CD4-positive, alpha-beta T cell treated with Interleukin-2 at 100 ng/mL for 4 hours (primary cell): ENCODE measurements around the gene ZNF341.
A peak's percentile ranks its signal among the peaks of the same experiment; 100 is the strongest.

Source experiments
- DNase-seq: peaks from one replicate; pipeline ENCODE4 v3.0.0-alpha.2; 2020; ENCODE audit warnings: low spot score

The ZNF341 gene

GRCh38 chr20:33796263-33796906 lies 64.6 kb downstream of the ZNF341 start:
- DNase-seq = no peak

- no peak for DNase-seq
Observed at GRCh38 chr20:33796907-33797544, 65.2 kb downstream of the ZNF341 start.

GRCh38 chr20:33798444-33798843 lies 66.6 kb downstream of the ZNF341 start:
- DNase-seq = no peak

GRCh38 chr20:33803921-33804337 lies 72.1 kb downstream of the ZNF341 start:
- no peak for DNase-seq

GRCh38 chr20:33808388-33808787 lies 76.6 kb downstream of the ZNF341 start:
- DNase-seq = no peak

GRCh38 chr20:33810259-33810658 lies 78.5 kb downstream of the ZNF341 start:
- no peak for DNase-seq

GRCh38 chr20:33810885-33811775 lies 79.3 kb downstream of the ZNF341 start, which contains the start of gene CHMP4B:
TSS of gene CHMP4B (plus strand) at chr20:33811348. CDS start at chr20:33811469, 121 bp downstream.
- peak; percentile 98 for DNase-seq

GRCh38 chr20:33811776-33812151 lies 80.0 kb downstream of the ZNF341 start:
- no peak for DNase-seq

GRCh38 chr20:33812152-33812849 lies 80.5 kb downstream of the ZNF341 start:
- DNase-seq = peak; percentile 28

GRCh38 chr20:33812908-33813462 lies 81.2 kb downstream of the ZNF341 start:
- DNase-seq = no peak

GRCh38 chr20:33814238-33814712 lies 82.5 kb downstream of the ZNF341 start:
- DNase-seq = no peak

GRCh38 chr20:33815671-33816070 lies 83.9 kb downstream of the ZNF341 start:
- no peak for DNase-seq

GRCh38 chr20:33816191-33816590 lies 84.4 kb downstream of the ZNF341 start:
- no peak for DNase-seq

- no peak for DNase-seq
Observed at GRCh38 chr20:33817411-33817810, 85.6 kb downstream of the ZNF341 start.

- no peak for DNase-seq
Observed at GRCh38 chr20:33819456-33819855, 87.7 kb downstream of the ZNF341 start.

GRCh38 chr20:33820362-33820761 lies 88.6 kb downstream of the ZNF341 start:
- no peak for DNase-seq

GRCh38 chr20:33821270-33821836 lies 89.6 kb downstream of the ZNF341 start:
- no peak for DNase-seq

GRCh38 chr20:33822423-33822822 lies 90.6 kb downstream of the ZNF341 start:
- DNase-seq = no peak

GRCh38 chr20:33822991-33823390 lies 91.2 kb downstream of the ZNF341 start:
- no peak for DNase-seq

GRCh38 chr20:33824852-33825251 lies 93.1 kb downstream of the ZNF341 start:
- DNase-seq = no peak
